HepG2 (cell line): ENCODE data around the gene MTFR1L. TPM values are rescaled to one million over a fixed set of nuclear protein-coding genes. Genes with fewer than 3 reads are reported as not detected.

Experiments
- ATF2 ChIP-seq: sonication (generic); formaldehyde crosslinking; IDR thresholded peaks from 2 replicates; pipeline ENCODE4 v1.4.0; 2020; ENCODE audit warnings: missing genetic modification reagents
- DMAP1 ChIP-seq: IDR thresholded peaks from 2 replicates; pipeline ENCODE4 v1.6.1; 2016
- ESRRA ChIP-seq: sonication (generic); formaldehyde crosslinking; IDR thresholded peaks from 2 replicates; pipeline ENCODE4 v1.5.1; 2020; ENCODE audit warnings: mild to moderate bottlenecking, low read depth, missing genetic modification reagents
- FOXM1 ChIP-seq: sonication (generic); formaldehyde crosslinking; IDR thresholded peaks from 2 replicates; pipeline ENCODE4 v1.5.0; 2020; ENCODE audit warnings: missing genetic modification reagents
- HMG20A ChIP-seq: IDR thresholded peaks from 2 replicates; pipeline ENCODE4 v1.6.1; 2016; ENCODE audit warnings: borderline replicate concordance
- MXI1 ChIP-seq: IDR thresholded peaks from 3 replicates; pipeline ENCODE4 v1.6.1; 2012; ENCODE audit warnings: low read depth, low read length, inconsistent platforms, borderline replicate concordance
- NFYB ChIP-seq: sonication (generic); formaldehyde crosslinking; IDR thresholded peaks from 2 replicates; pipeline ENCODE4 v1.4.0; 2020; ENCODE audit warnings: missing genetic modification reagents
- RNF219 ChIP-seq: sonication (generic); formaldehyde crosslinking; IDR thresholded peaks from 2 replicates; pipeline ENCODE4 v1.5.0; 2020; ENCODE audit warnings: mild to moderate bottlenecking, missing genetic modification reagents
- SNAPC5 ChIP-seq: sonication (generic); formaldehyde crosslinking; IDR thresholded peaks from 2 replicates; pipeline ENCODE4 v1.8.1; 2023; ENCODE audit warnings: mild to moderate bottlenecking, missing genetic modification reagents, borderline replicate concordance
- ZFAT ChIP-seq: sonication (generic); formaldehyde crosslinking; conservative IDR thresholded peaks from 2 replicates; pipeline ENCODE4 v1.8.1; 2023; ENCODE audit warnings: missing genetic modification reagents, inconsistent platforms
- ZNF292 ChIP-seq: sonication (generic); formaldehyde crosslinking; IDR thresholded peaks from 2 replicates; pipeline ENCODE4 v1.8.1; 2022; ENCODE audit warnings: mild to moderate bottlenecking, low read depth, missing genetic modification reagents, borderline replicate concordance
- ZNF34 ChIP-seq: sonication (generic); formaldehyde crosslinking; IDR thresholded peaks from 2 replicates; pipeline ENCODE4 v1.4.0; 2020; ENCODE audit warnings: mild to moderate bottlenecking, missing genetic modification reagents, borderline replicate concordance
- ZNF431 ChIP-seq: sonication (generic); formaldehyde crosslinking; IDR thresholded peaks from 2 replicates; pipeline ENCODE4 v1.9.0; 2022; ENCODE audit warnings: missing genetic modification reagents, low read depth, mild to moderate bottlenecking, borderline replicate concordance
- ZNF670 ChIP-seq: sonication (generic); formaldehyde crosslinking; IDR thresholded peaks from 2 replicates; pipeline ENCODE4 v1.8.0; 2022; ENCODE audit warnings: mild to moderate bottlenecking, missing genetic modification reagents, borderline replicate concordance
- ZNF749 ChIP-seq: sonication (generic); formaldehyde crosslinking; IDR thresholded peaks from 2 replicates; pipeline ENCODE4 v1.8.0; 2022; ENCODE audit warnings: mild to moderate bottlenecking, missing genetic modification reagents, moderate library complexity, borderline replicate concordance
- ZNF776 ChIP-seq: sonication (generic); formaldehyde crosslinking; IDR thresholded peaks from 2 replicates; pipeline ENCODE4 v1.4.0; 2020; ENCODE audit warnings: mild to moderate bottlenecking, missing genetic modification reagents
- ZSCAN22 ChIP-seq: sonication (generic); formaldehyde crosslinking; IDR thresholded peaks from 2 replicates; pipeline ENCODE4 v1.4.0; 2020; ENCODE audit warnings: mild to moderate bottlenecking, missing genetic modification reagents
- ZZZ3 ChIP-seq: sonication (generic); formaldehyde crosslinking; IDR thresholded peaks from 2 replicates; pipeline ENCODE4 v1.4.0; 2020; ENCODE audit warnings: missing genetic modification reagents, mild to moderate bottlenecking, borderline replicate concordance
- polyA plus RNA-seq, 8 experiments: library from polyadenylated mRNA; depleted of rRNA in 3 of 8; stranded (reverse) in 7 of 8; unstranded in 1 of 8; fragments of >200 nt; fragmentation: Illumina TruSeq in 4 of 8; extraction: Trizol in 4 of 8; gene quantifications; 2 replicates each; pipeline versions ENCODE4 v1.2.1 to v1.2.3, GENCODE V29; 2011 to 2016; ENCODE audit warnings: low read depth in 4 of 8, missing spikeins in 1 of 8, mixed read lengths in 1 of 8; ENCODE audit not compliant: insufficient read depth in 1 of 8
- total RNA-seq, 5 experiments: library from RNA; depleted of rRNA; stranded (reverse); fragments of >200 nt; fragmentation: Illumina TruSeq; extraction: Trizol; gene quantifications; 2 replicates each; pipeline ENCODE4 v1.2.3, GENCODE V29; 2016; ENCODE audit warnings: low read depth in 1 of 5
- TF ChIP-seq, protein P1 (sequence below): sonication (generic); formaldehyde crosslinking; IDR thresholded peaks from 2 replicates; pipeline ENCODE4 v1.8.0; 2022; ENCODE audit warnings: mild to moderate bottlenecking, missing genetic modification reagents; ENCODE audit not compliant: insufficient replicate concordance
- TF ChIP-seq, protein P2 (sequence below): sonication (generic); formaldehyde crosslinking; IDR thresholded peaks from 2 replicates; pipeline ENCODE4 v1.4.0; 2020; ENCODE audit warnings: mild to moderate bottlenecking, low read depth, missing genetic modification reagents

The MTFR1L gene
- total and polyA plus RNA-seq, 2 of the 13 experiments (the other 11 are each of a cell fraction or from before 2014, with no cell fraction given), result 38.0 to 55.7 TPM

GRCh38 chr1:25875154-25875855 lies 55.6 kb downstream of the MTFR1L start, which contains the start of gene PAQR7 (continued):
- 0 out of 2 replicates have a peak, but pooled peaks have one; percentile 23 for TF ChIP-seq NFYB (CRISPR knock-in tag)
- TF ChIP-seq HMG20A (CRISPR knock-in tag), result no peak
- 0 out of 2 replicates have a peak, but pooled peaks have one; percentile 11 for TF ChIP-seq ZNF670 (CRISPR knock-in tag)
- TF ChIP-seq ESRRA (CRISPR knock-in tag), result peak; percentile 60
- peak; percentile 58; the same call in 1 of the 2 replicates for TF ChIP-seq ZNF431 (CRISPR knock-in tag)
- 0 out of 2 replicates have a peak, but pooled peaks have one; percentile 62 for TF ChIP-seq ZNF34
- TF ChIP-seq, protein P1, sequence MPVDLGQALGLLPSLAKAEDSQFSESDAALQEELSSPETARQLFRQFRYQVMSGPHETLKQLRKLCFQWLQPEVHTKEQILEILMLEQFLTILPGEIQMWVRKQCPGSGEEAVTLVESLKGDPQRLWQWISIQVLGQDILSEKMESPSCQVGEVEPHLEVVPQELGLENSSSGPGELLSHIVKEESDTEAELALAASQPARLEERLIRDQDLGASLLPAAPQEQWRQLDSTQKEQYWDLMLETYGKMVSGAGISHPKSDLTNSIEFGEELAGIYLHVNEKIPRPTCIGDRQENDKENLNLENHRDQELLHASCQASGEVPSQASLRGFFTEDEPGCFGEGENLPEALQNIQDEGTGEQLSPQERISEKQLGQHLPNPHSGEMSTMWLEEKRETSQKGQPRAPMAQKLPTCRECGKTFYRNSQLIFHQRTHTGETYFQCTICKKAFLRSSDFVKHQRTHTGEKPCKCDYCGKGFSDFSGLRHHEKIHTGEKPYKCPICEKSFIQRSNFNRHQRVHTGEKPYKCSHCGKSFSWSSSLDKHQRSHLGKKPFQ (CRISPR knock-in tag), result peak; percentile 27
- TF ChIP-seq ZNF776 (CRISPR knock-in tag), result peak; percentile 97; the same call in 1 of the 2 replicates
- peak; percentile 88 for TF ChIP-seq ZNF749 (CRISPR knock-in tag)
- no peak for TF ChIP-seq RNF219 (CRISPR knock-in tag)
- TF ChIP-seq ZSCAN22 (CRISPR knock-in tag), result 0 out of 2 replicates have a peak, but pooled peaks have one; percentile 49
- no peak for TF ChIP-seq FOXM1 (CRISPR knock-in tag)
- no peak for TF ChIP-seq ZFAT (CRISPR knock-in tag)
- TF ChIP-seq, protein P2, sequence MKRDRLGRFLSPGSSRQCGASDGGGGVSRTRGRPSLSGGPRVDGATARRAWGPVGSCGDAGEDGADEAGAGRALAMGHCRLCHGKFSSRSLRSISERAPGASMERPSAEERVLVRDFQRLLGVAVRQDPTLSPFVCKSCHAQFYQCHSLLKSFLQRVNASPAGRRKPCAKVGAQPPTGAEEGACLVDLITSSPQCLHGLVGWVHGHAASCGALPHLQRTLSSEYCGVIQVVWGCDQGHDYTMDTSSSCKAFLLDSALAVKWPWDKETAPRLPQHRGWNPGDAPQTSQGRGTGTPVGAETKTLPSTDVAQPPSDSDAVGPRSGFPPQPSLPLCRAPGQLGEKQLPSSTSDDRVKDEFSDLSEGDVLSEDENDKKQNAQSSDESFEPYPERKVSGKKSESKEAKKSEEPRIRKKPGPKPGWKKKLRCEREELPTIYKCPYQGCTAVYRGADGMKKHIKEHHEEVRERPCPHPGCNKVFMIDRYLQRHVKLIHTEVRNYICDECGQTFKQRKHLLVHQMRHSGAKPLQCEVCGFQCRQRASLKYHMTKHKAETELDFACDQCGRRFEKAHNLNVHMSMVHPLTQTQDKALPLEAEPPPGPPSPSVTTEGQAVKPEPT, result peak; percentile 77; the same call in 1 of the 2 replicates
- peak; percentile 50; the same call in 1 of the 2 replicates for TF ChIP-seq ATF2 (CRISPR knock-in tag)
- 0 out of 2 replicates have a peak, but pooled peaks have one; percentile 75 for TF ChIP-seq SNAPC5 (CRISPR knock-in tag)
- TF ChIP-seq MXI1, result no peak; the same call in 1 of the 3 replicates
- TF ChIP-seq DMAP1 (CRISPR knock-in tag), result peak; percentile 66; the same call in 1 of the 2 replicates
- no peak for TF ChIP-seq ZNF292 (CRISPR knock-in tag)
- no peak; the same call in 1 of the 2 replicates for TF ChIP-seq ZZZ3 (CRISPR knock-in tag)
